Spleen (tissue), 11 donors: Measurements from ENCODE around the gene GALNT13. TPM values are rescaled to one million over a fixed set of nuclear protein-coding genes. Genes with fewer than 3 reads are reported as not detected.
"Not testable (repeated sequence)": the region's sequence is repeated elsewhere in the genome, so short reads cannot be mapped to it uniquely, and the experiment has no call there.

ENCODE experiments used
- DNase-seq: peaks from one replicate; pipeline ENCODE4 v3.0.0-alpha.2; 2020
- H3K27ac ChIP-seq, 8 donors: fragments of 200-600 bp; sonication (generic) in 7 of 8; 1 replicate in 4 of 8; 2 replicates in 4 of 8; pipeline versions ENCODE4 v1.5.0 to v1.8.0; 2016 to 2021; ENCODE audit warnings: inconsistent platforms in 4 of 8, mild to moderate bottlenecking in 4 of 8, moderate library complexity in 1 of 8
- H3K27me3 ChIP-seq, 7 donors: fragments of 200-600 bp; sonication (generic) in 6 of 7; replicated peaks in 1 of 7; 1 replicate in 4 of 7; 2 replicates in 3 of 7; pipeline versions ENCODE4 v1.5.0 to v1.8.0; 2016 to 2021; ENCODE audit warnings: inconsistent platforms in 3 of 7, mild to moderate bottlenecking in 1 of 7
- H3K36me3 ChIP-seq, 6 donors: fragments of 200-600 bp; sonication (generic) in 5 of 6; 1 replicate in 4 of 6; 2 replicates in 2 of 6; pipeline versions ENCODE4 v1.5.0 to v1.8.0; 2016 to 2021; ENCODE audit warnings: inconsistent platforms in 2 of 6
- H3K4me1 ChIP-seq, 6 donors: fragments of 200-600 bp; sonication (generic) in 5 of 6; 1 replicate in 3 of 6; 2 replicates in 3 of 6; pipeline versions ENCODE4 v1.5.0 to v1.8.0; 2016 to 2021; ENCODE audit warnings: inconsistent platforms in 3 of 6
- H3K4me3 ChIP-seq, 8 donors: fragments of 200-600 bp; sonication (generic) in 7 of 8; 1 replicate in 4 of 8; 2 replicates in 4 of 8; pipeline versions ENCODE4 v1.5.0 to v1.8.0; 2016 to 2021; ENCODE audit warnings: inconsistent platforms in 4 of 8, mild to moderate bottlenecking in 4 of 8, moderate library complexity in 2 of 8
- H3K9me3 ChIP-seq, 8 donors: fragments of 200-600 bp; sonication (generic) in 7 of 8; 1 replicate in 4 of 8; 2 replicates in 4 of 8; pipeline versions ENCODE4 v1.5.0 to v1.8.0; 2016 to 2021; ENCODE audit warnings: inconsistent platforms in 4 of 8
- CTCF ChIP-seq, 11 experiments: fragments of 200-600 bp in 7 of 11; fragments of 450-650 bp in 4 of 11; sonication (generic) in 4 of 11; IDR thresholded peaks in 8 of 11; conservative IDR thresholded peaks in 3 of 11; 1 replicate in 7 of 11; 2 replicates in 4 of 11; pipeline versions ENCODE4 v1.4.0 to v1.8.0; 2016 to 2021; ENCODE audit warnings: antibody characterized with exemption in 11 of 11, inconsistent platforms in 4 of 11, mild to moderate bottlenecking in 1 of 11
- POLR2A ChIP-seq, 3 donors: fragments of 450-650 bp; IDR thresholded peaks; one replicate each; pipeline ENCODE4 v1.5.1; 2017; ENCODE audit warnings: antibody characterized with exemption in 3 of 3, mild to moderate bottlenecking in 1 of 3
- POLR2AphosphoS5 ChIP-seq, 3 donors: sonication (generic); formaldehyde crosslinking; IDR thresholded peaks; one replicate each; pipeline ENCODE4 v1.5.1; 2017; ENCODE audit warnings: antibody characterized with exemption in 3 of 3
- WGBS, 5 donors: extraction: QIAGEN DNeasy Blood & Tissue Kit in 3 of 5; methylation state at CpG; one replicate each; pipeline versions ENCODE4 v1.1.5 to v1.1.7; 2013 to 2018; 5-methylcytosine and 5-hydroxymethylcytosine counted together
- intact Hi-C: fragments of 100-400 bp; cut with DNase I; formaldehyde crosslinking; loops from one replicate; pipeline ENCODE4 v1.15.0; 2023; ENCODE audit warnings: low total_unique reads
- polyA plus RNA-seq, 3 donors: library from polyadenylated mRNA; stranded (reverse); fragments of 200-250 nt; gene quantifications; one replicate each; pipeline ENCODE4 v1.2.1, GENCODE V29; 2013
- total RNA-seq, 7 donors: library from RNA; depleted of rRNA in 3 of 7; stranded (reverse); fragments of >200 nt in 3 of 7; fragmentation: NEBNext Ultra II Directional in 4 of 7; extraction: Animal tissue kit (Norgen Biotek cat#: 25700) in 4 of 7; gene quantifications; one replicate each; pipeline versions ENCODE4 v1.1.0 to v1.2.1, GENCODE V29; 2016 to 2021
- donor health status: healthy with polysubstance abuse.
- donor health status: DM: no; HTN: no; CAD: no; lungs with moderate emphysema.
- donor health status: DM: no; HTN: no; CAD: no.
- donor health status: Bipolar disorder and iron deficiency.
- donor health status: healthy.
- donor health status: DM: no; HTN: no; CAD: no.
- donor health status: DM: yes; HTN: yes; CAD: no.

The GALNT13 gene
- total and polyA plus RNA-seq, 10 donors = 0.02 to 0.61 (median 0.11) TPM; not detected in 6

DNA sequence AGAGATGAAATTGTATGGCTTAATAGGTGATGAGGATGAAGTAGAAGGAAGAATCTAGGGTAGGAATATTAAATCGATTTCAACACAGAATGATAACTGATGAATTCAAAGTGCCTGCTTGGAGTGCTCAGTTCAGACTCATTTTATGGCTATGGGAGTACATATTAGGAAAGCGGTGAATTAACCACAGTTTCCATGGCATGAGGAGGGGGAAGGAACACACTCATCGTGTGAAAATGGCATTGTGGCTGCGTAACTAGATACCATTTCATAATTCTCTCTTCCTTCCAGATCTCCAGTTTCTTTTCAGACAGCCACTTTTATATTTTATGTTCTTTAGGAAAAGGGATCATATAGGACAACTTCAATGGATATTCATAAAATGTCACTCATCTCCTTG lies 594.5 kb downstream of the GALNT13 start:
- no peaks in the 10 kb centered on the region for H3K27me3 ChIP-seq
- 62 to 90% (median 77%) methylated on average over 4 of the region's 4 CpGs for WGBS, 5 donors
- DNase-seq = no peak
- H3K4me3 ChIP-seq = no peak overlapping the region
- no peak overlapping the region for H3K27ac ChIP-seq
- H3K9me3 ChIP-seq = no peaks in the 10 kb centered on the region
- no peak for TF ChIP-seq CTCF (IDR thresholded peaks at IDR 0.05 in 8 of 11, conservative IDR thresholded peaks at IDR 0.05 in 3 of 11)
- TF ChIP-seq POLR2AphosphoS5 (IDR thresholded peaks at IDR 0.05) = no peak
- TF ChIP-seq POLR2A (IDR thresholded peaks at IDR 0.05) = no peak
- intact Hi-C loops = no loop called here
- no peaks in the 10 kb centered on the region for H3K4me1 ChIP-seq
- H3K36me3 ChIP-seq = no peaks in the 10 kb centered on the region

DNA sequence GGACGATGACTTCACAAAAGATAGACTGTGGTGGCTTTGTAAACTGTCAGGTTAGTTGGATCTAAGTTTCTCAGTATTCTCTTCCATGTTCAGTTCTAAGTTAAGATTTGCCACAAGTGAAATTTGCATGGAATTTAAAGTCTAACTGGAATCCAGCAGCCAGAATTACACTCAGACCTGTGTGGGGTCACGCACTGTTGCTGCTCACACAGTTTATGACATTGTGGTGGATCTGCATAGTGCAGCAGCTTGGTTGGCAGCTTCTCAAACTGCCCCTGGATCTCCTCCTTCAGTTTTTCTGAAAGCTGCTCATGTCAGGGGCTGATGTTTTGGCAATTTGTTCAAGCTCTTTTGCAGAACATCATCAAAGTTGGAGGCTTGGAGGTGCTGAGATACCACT lies 598.7 kb downstream of the GALNT13 start:
- no peak overlapping the region for H3K4me3 ChIP-seq
- H3K4me1 ChIP-seq = no peaks in the 10 kb centered on the region
- intact Hi-C loops = no loop called here
- 83 to 98% (median 90%) methylated on average over 2 of the region's 2 CpGs for WGBS, 5 donors
- DNase-seq = no peak
- H3K36me3 ChIP-seq = no peaks in the 10 kb centered on the region
- TF ChIP-seq POLR2A (IDR thresholded peaks at IDR 0.05) (no peak), POLR2AphosphoS5 (IDR thresholded peaks at IDR 0.05) (no peak), CTCF (IDR thresholded peaks at IDR 0.05 in 8 of 11, conservative IDR thresholded peaks at IDR 0.05 in 3 of 11) (no peak)
- H3K9me3 ChIP-seq = peaks cover 0 to 11% (median 0%) of the 10 kb centered on the region in 8 donors
- H3K27me3 ChIP-seq = no peaks in the 10 kb centered on the region
- H3K27ac ChIP-seq = no peak overlapping the region

DNA sequence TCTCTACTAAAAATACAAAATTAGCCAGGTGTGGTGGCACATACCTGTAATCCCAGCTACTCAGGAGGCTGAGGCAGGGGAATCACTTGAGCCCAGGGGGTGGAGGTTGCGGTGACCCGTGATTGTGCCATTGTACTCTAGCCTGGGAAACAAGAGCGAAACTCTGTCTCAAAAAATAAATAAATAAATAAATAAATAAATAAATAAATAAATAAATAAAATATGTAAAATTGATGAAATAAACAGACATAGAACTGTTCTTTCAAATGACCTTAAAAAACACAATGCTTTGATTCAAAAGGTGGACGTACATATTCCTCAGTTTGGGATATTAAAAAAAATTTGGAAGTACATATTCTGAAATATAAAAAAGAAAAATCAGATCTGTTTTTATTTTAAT lies 599.8 kb downstream of the GALNT13 start:
- DNase-seq, intact Hi-C loops, H3K27ac ChIP-seq, H3K4me1 ChIP-seq, H3K27me3 ChIP-seq, H3K36me3 ChIP-seq, H3K4me3 ChIP-seq: not testable (repeated sequence)
- peaks cover 0 to 11% (median 0%) of the 10 kb centered on the region in 8 donors for H3K9me3 ChIP-seq
- WGBS, 5 donors = 88 to 99% (median 93%) methylated on average over 4 of the region's 4 CpGs

- WGBS, 5 donors = 89 to 97% (median 90%) methylated on average over 5 of the region's 5 CpGs
- TF ChIP-seq POLR2A (IDR thresholded peaks at IDR 0.05) (no peak), CTCF (IDR thresholded peaks at IDR 0.05 in 8 of 11, conservative IDR thresholded peaks at IDR 0.05 in 3 of 11) (no peak), POLR2AphosphoS5 (IDR thresholded peaks at IDR 0.05) (no peak)
- Histone ChIP-seq H3K27ac (no peak overlapping the region), H3K4me3 (no peak overlapping the region), H3K9me3 (peaks cover 0 to 11% (median 0%) of the 10 kb centered on the region in 8 donors), H3K36me3 (no peaks in the 10 kb centered on the region), H3K4me1 (no peaks in the 10 kb centered on the region), H3K27me3 (no peaks in the 10 kb centered on the region)
- no peak for DNase-seq
- intact Hi-C loops = no loop called here
Measured at GRCh38 chr2:154477319-154477718, 605.6 kb downstream of the GALNT13 start.

- H3K27ac ChIP-seq = no peak overlapping the region
- 49 to 82% (median 56%) methylated on average over 1 of the region's 1 CpG for WGBS, 5 donors
- H3K27me3 ChIP-seq = no peaks in the 10 kb centered on the region
- intact Hi-C loops = no loop called here
- no peaks in the 10 kb centered on the region for H3K36me3 ChIP-seq
- H3K9me3 ChIP-seq = no peaks in the 10 kb centered on the region
- no peak for TF ChIP-seq CTCF (IDR thresholded peaks at IDR 0.05 in 8 of 11, conservative IDR thresholded peaks at IDR 0.05 in 3 of 11)
- no peak for TF ChIP-seq POLR2A (IDR thresholded peaks at IDR 0.05)
- TF ChIP-seq POLR2AphosphoS5 (IDR thresholded peaks at IDR 0.05) = no peak
- H3K4me1 ChIP-seq = no peaks in the 10 kb centered on the region
- DNase-seq = no peak
- no peak overlapping the region for H3K4me3 ChIP-seq
Measured at GRCh38 chr2:154480521-154480920, 608.8 kb downstream of the GALNT13 start.
